PC-3 (cell line): ENCODE measurements around the gene TPCN2. TPM values are rescaled to one million over a fixed set of nuclear protein-coding genes. Genes with fewer than 3 reads are reported as not detected.

ENCODE experiments used
- ATAC-seq: fragments of 200-7000 bp; cut with Tn5 transposase; 2 replicates; pipeline ENCODE4 v1.9.1; 2020; ENCODE audit warnings: mild to moderate bottlenecking, moderate library complexity
- BruUV-seq: library from RNA; stranded (reverse); fragments of 400-500 nt; replicated peaks from 2 replicates; lab custom pipeline; 2021; lab: Mats Ljungman, UMichigan
- CTCF ChIA-PET: fragments of 300-600 bp; sonication (Branson Sonifier 250); formaldehyde crosslinking; loops from one replicate; lab custom pipeline; 2022; ENCODE audit warnings: antibody characterized with exemption; lab: Charles Lee
- POLR2A ChIA-PET: fragments of 300-600 bp; sonication (Branson Sonifier 250); formaldehyde crosslinking; loops from one replicate; lab custom pipeline; 2022; ENCODE audit warnings: antibody characterized with exemption; ENCODE audit not compliant: unreplicated experiment; lab: Charles Lee
- DNase-seq: peaks from one replicate; pipeline ENCODE4 v3.0.0-alpha.2; 2015
- H2AFZ ChIP-seq: fragments of 300-600 bp; sonication (generic); 2 replicates; pipeline ENCODE4 v1.6.0; 2016; ENCODE audit warnings: antibody characterized with exemption, low read length
- H3F3A ChIP-seq: fragments of 300-600 bp; sonication (generic); one replicate; pipeline ENCODE4 v1.6.0; 2017; ENCODE audit warnings: antibody characterized with exemption, low read length, control low read depth, mild to moderate bottlenecking; ENCODE audit not compliant: unreplicated experiment
- H3K27ac ChIP-seq: fragments of 300-600 bp; sonication (generic); 2 replicates; pipeline ENCODE4 v1.5.1; 2016; ENCODE audit warnings: mild to moderate bottlenecking, low read length
- H3K27me3 ChIP-seq: fragments of 300-600 bp; sonication (generic); 2 replicates; pipeline ENCODE4 v1.6.1; 2016; ENCODE audit warnings: low read length, mixed read lengths
- H3K36me3 ChIP-seq: fragments of 300-600 bp; sonication (generic); 2 replicates; pipeline ENCODE4 v1.6.1; 2016; ENCODE audit warnings: low read depth, mixed run types, low read length, mixed read lengths
- H3K4me1 ChIP-seq: fragments of 300-600 bp; sonication (generic); 2 replicates; pipeline ENCODE4 v1.5.1; 2016; ENCODE audit warnings: low read length; ENCODE audit not compliant: insufficient read depth
- H3K4me2 ChIP-seq: fragments of 300-600 bp; sonication (generic); 2 replicates; pipeline ENCODE4 v1.6.0; 2016; ENCODE audit warnings: low read length
- H3K4me3 ChIP-seq: fragments of 300-600 bp; sonication (generic); 2 replicates; pipeline ENCODE4 v1.5.1; 2016; ENCODE audit warnings: mild to moderate bottlenecking, low read length, mixed read lengths
- H3K79me2 ChIP-seq: fragments of 300-600 bp; sonication (generic); 2 replicates; pipeline ENCODE4 v1.6.1; 2017; ENCODE audit warnings: low read length, mixed read lengths
- H3K9ac ChIP-seq: fragments of 300-600 bp; sonication (generic); 2 replicates; pipeline ENCODE4 v1.6.0; 2016; ENCODE audit warnings: mild to moderate bottlenecking, low read length
- H3K9me2 ChIP-seq: fragments of 300-600 bp; sonication (generic); replicated peaks from 2 replicates; pipeline ENCODE4 v1.6.1; 2016; ENCODE audit warnings: mixed run types, low read length, mixed read lengths
- H3K9me3 ChIP-seq: fragments of 300-600 bp; sonication (generic); 2 replicates; pipeline ENCODE4 v1.6.1; 2016; ENCODE audit warnings: low read length, mixed read lengths
- H4K20me1 ChIP-seq: fragments of 300-600 bp; sonication (generic); 2 replicates; pipeline ENCODE4 v1.6.1; 2016; ENCODE audit warnings: low read length, mixed read lengths
- EZH2 ChIP-seq: fragments of 300-600 bp; sonication (generic); IDR thresholded peaks from one replicate; pipeline ENCODE4 v1.6.1; 2017; ENCODE audit warnings: antibody characterized with exemption, mild to moderate bottlenecking, low read length; ENCODE audit not compliant: unreplicated experiment
- EZH2phosphoT487 ChIP-seq: fragments of 300-600 bp; sonication (generic); IDR thresholded peaks from 2 replicates; pipeline ENCODE4 v1.6.1; 2018; ENCODE audit warnings: mild to moderate bottlenecking, antibody characterized with exemption, low read length, borderline replicate concordance
- intact Hi-C: fragments of 100-400 bp; cut with micrococcal nuclease; formaldehyde crosslinking; loops from 2 replicates; pipeline ENCODE4 v1.9.0; 2023
- total RNA-seq: library from RNA; depleted of rRNA; stranded (reverse); fragments of >200 nt; gene quantifications from 2 replicates; pipeline ENCODE4 v1.2.3, GENCODE V29; 2014
- TF ChIP-seq, protein P1 (sequence below): fragments of 300-600 bp; sonication (generic); conservative IDR thresholded peaks from 2 replicates; pipeline ENCODE4 v1.5.1; 2017; ENCODE audit warnings: antibody characterized with exemption, low read depth, mild to moderate bottlenecking, low read length

Gene TPCN2
- total RNA-seq, 1 experiment from 2014 or later = 13.0 TPM

DNA sequence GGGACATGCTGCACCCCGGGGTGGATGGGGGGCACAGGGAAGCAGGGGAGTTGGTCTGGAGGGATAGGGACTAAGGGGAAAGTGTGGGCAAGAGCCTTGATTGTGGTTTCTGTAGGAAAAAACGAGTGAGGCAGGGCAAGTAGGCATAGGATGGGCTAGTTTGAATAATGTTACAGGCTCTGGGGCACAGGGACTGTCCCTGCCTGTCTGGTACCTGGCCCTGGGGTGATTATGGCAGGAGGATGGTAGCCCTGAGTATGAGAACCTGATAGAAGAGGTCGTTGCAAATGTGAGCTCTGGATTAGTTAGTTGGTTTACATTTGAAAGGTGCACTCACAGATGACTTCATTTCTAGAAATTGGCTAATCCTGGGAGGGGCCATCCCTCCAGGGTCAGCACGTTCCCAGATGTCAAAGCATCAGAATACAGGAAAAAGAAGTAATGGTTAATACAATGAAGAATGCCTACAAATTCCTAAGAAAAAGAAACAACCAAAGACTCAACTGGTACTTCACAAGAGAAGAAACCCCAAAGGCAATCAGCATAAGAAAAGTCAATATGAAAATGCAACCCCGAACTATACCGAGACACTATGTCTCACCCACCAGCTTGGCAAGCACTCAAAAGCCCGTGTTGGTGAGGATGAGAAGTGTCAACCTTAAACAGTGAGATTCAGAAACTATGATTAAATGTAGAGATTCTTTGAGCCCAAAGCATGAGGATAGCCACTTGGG is 95.8 kb downstream of the TPCN2 start:
- H3K27ac ChIP-seq = no peak overlapping the region
- no peaks in the 10 kb centered on the region for H3K9me3 ChIP-seq
- H3K79me2 ChIP-seq = no peaks in the 10 kb centered on the region
- no peaks in the 10 kb centered on the region for H3K9me2 ChIP-seq
- H3K9ac ChIP-seq = no peak overlapping the region
- H3K4me2 ChIP-seq = no peak overlapping the region
- intact Hi-C loops = no loop called here
- no peak overlapping the region for H2AFZ ChIP-seq
- no peak for ATAC-seq
- no peak for DNase-seq
- TF ChIP-seq, protein P1, sequence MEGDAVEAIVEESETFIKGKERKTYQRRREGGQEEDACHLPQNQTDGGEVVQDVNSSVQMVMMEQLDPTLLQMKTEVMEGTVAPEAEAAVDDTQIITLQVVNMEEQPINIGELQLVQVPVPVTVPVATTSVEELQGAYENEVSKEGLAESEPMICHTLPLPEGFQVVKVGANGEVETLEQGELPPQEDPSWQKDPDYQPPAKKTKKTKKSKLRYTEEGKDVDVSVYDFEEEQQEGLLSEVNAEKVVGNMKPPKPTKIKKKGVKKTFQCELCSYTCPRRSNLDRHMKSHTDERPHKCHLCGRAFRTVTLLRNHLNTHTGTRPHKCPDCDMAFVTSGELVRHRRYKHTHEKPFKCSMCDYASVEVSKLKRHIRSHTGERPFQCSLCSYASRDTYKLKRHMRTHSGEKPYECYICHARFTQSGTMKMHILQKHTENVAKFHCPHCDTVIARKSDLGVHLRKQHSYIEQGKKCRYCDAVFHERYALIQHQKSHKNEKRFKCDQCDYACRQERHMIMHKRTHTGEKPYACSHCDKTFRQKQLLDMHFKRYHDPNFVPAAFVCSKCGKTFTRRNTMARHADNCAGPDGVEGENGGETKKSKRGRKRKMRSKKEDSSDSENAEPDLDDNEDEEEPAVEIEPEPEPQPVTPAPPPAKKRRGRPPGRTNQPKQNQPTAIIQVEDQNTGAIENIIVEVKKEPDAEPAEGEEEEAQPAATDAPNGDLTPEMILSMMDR = no peak
- TF ChIP-seq EZH2 (no peak), EZH2phosphoT487 (no peak)
- no TSS peak for BruUV-seq
- H3K36me3 ChIP-seq = no peaks in the 10 kb centered on the region
- POLR2A ChIA-PET = no interaction called here
- H3K4me3 ChIP-seq = no peak overlapping the region
- CTCF ChIA-PET = no interaction called here
- H3K4me1 ChIP-seq = no peaks in the 10 kb centered on the region
- H3F3A ChIP-seq = no peaks in the 10 kb centered on the region
- no peaks in the 10 kb centered on the region for H4K20me1 ChIP-seq
- H3K27me3 ChIP-seq = no peaks in the 10 kb centered on the region

DNA sequence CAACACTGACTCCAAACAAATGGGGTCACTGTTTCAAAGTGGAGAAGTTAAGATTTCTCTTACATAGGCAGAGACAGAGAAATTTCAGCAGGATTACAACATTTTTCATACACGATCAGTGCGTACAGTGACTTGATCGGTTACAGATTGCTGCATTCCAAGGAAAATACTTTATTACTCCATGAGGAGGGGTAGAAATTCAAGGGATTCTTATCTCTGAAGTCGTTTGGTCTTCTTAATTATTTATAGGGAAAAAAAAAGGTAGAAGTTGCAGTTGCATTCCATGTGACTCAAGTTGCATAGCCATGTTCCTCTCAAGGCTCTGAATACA is 96.3 kb downstream of the TPCN2 start:
- H2AFZ ChIP-seq = no peak overlapping the region
- no peaks in the 10 kb centered on the region for H4K20me1 ChIP-seq
- POLR2A ChIA-PET = no interaction called here
- no peaks in the 10 kb centered on the region for H3F3A ChIP-seq
- H3K27me3 ChIP-seq = no peaks in the 10 kb centered on the region
- CTCF ChIA-PET = no interaction called here
- H3K9me3 ChIP-seq = no peaks in the 10 kb centered on the region
- no peak overlapping the region for H3K4me2 ChIP-seq
- H3K9me2 ChIP-seq = no peaks in the 10 kb centered on the region
- no peak for DNase-seq
- H3K27ac ChIP-seq = no peak overlapping the region
- no peaks in the 10 kb centered on the region for H3K4me1 ChIP-seq
- no TSS peak for BruUV-seq
- no peak overlapping the region for H3K4me3 ChIP-seq
- no peak overlapping the region for H3K9ac ChIP-seq
- H3K36me3 ChIP-seq = no peaks in the 10 kb centered on the region
- TF ChIP-seq, protein P1 = no peak
- TF ChIP-seq EZH2 (no peak), EZH2phosphoT487 (no peak)
- H3K79me2 ChIP-seq = no peaks in the 10 kb centered on the region
- no peak for ATAC-seq
- intact Hi-C loops = no loop called here

DNA sequence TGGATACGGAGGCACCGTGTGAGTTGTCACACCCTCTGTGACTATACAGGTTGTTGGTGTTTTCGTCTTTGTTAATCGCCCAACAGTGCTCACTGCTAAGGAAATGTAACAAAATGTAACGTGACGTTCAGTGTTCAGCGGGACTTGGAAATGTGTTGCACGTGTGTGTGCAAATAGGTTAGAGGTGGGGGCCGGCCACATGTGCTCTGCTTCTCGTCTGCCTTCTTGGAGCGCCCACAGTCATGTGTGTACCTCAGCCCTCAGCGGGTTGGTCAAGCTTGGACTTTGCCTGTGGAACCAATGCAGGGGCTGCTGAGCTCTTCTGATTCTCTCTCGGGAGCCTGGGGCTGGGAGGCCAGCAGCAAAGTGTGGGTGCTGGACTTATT is 99.6 kb downstream of the TPCN2 start:
- TF ChIP-seq EZH2 (no peak), EZH2phosphoT487 (no peak)
- TF ChIP-seq, protein P1 = no peak
- ATAC-seq (no peak), DNase-seq (no peak)
- no peaks in the 10 kb centered on the region for H3K4me1 ChIP-seq
- H2AFZ ChIP-seq = no peak overlapping the region
- H3K9ac ChIP-seq = no peak overlapping the region
- ChIA-PET CTCF (no interaction called here), POLR2A (no interaction called here)
- no peak overlapping the region for H3K4me3 ChIP-seq
- no TSS peak for BruUV-seq
- no peaks in the 10 kb centered on the region for H3K9me3 ChIP-seq
- H3K9me2 ChIP-seq = no peaks in the 10 kb centered on the region
- H3K36me3 ChIP-seq = no peaks in the 10 kb centered on the region
- intact Hi-C loops = no loop called here
- H3K79me2 ChIP-seq = no peaks in the 10 kb centered on the region
- no peak overlapping the region for H3K4me2 ChIP-seq
- H3K27me3 ChIP-seq = no peaks in the 10 kb centered on the region
- H3F3A ChIP-seq = no peaks in the 10 kb centered on the region
- H4K20me1 ChIP-seq = no peaks in the 10 kb centered on the region
- no peak overlapping the region for H3K27ac ChIP-seq
